ENCODE measurements around the gene RAD54L2.
A peak's percentile ranks its signal among the peaks of the same experiment; 100 is the strongest.
"Not testable (repeated sequence)": the region's sequence is repeated elsewhere in the genome, so short reads cannot be mapped to it uniquely, and the experiment has no call there.

The RAD54L2 gene

DNA sequence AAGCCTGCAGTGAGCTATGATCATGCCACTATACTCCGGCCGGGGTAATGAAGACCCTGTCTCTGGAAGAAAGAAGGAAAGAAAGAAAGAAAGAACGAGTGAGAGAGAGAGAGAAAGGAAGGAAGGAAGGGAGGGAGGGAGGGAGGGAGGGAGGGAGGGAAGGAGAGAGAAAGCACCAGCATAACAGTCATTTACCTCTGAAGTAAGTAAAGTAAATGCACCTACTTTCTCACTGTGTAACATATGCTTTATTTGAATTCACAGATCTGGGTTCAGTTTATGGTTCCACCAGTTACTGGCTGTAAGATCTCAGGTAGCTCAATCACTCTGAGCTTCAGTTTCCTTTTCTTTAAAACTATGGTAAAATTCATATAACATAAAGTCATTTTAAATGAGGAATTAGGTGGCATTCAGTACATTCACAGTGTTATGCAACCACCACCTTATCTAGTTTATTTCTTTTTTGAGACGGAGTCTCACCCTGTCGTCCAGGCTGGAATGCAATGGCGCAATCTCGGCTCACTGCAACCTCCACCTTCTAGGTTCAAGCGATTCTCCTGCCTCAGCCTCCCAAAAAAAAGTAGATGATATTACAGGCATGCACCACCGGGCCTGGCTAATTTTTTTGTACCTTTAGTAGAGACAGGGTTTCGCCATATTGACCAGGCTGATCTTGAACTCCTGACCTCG, 16.1 kb upstream of the RAD54L2 start:
- TF ChIP-seq, protein P1, sequence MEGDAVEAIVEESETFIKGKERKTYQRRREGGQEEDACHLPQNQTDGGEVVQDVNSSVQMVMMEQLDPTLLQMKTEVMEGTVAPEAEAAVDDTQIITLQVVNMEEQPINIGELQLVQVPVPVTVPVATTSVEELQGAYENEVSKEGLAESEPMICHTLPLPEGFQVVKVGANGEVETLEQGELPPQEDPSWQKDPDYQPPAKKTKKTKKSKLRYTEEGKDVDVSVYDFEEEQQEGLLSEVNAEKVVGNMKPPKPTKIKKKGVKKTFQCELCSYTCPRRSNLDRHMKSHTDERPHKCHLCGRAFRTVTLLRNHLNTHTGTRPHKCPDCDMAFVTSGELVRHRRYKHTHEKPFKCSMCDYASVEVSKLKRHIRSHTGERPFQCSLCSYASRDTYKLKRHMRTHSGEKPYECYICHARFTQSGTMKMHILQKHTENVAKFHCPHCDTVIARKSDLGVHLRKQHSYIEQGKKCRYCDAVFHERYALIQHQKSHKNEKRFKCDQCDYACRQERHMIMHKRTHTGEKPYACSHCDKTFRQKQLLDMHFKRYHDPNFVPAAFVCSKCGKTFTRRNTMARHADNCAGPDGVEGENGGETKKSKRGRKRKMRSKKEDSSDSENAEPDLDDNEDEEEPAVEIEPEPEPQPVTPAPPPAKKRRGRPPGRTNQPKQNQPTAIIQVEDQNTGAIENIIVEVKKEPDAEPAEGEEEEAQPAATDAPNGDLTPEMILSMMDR (IDR thresholded peaks at IDR 0.05; ENCODE audit: low read depth, low read length), result no peak
- Histone ChIP-seq H3K4me1 (no peaks in the 10 kb centered on the region), H3K36me3 (no peaks in the 10 kb centered on the region), H3K9me3 (no peaks in the 10 kb centered on the region), H3K27me3 (no peaks in the 10 kb centered on the region), H3K4me3 (ENCODE audit: low read depth, low read length) (no peak overlapping the region)
- DNase-seq, result no peak

DNA sequence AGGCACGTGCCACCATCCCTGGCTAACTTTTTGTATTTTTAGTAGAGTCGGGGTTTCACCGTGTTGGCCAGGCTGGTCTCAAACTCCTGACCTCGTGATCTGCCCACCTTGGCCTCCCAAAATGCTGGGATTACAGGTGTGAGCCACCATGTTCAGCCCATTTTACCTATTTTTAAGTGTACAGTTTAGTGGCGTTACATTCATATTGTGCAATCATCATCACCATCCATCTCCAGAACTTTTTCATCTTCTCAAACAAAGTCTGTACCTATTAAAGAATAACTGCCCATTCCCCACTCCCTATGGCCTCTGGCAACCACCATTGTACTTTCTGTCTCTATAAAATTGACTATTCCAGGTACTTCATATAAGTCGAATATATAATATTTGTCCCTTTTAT, 13.6 kb upstream of the RAD54L2 start:
- not testable (repeated sequence) for DNase-seq; H3K36me3 ChIP-seq; H3K4me3 ChIP-seq (ENCODE audit: low read depth, low read length); H3K4me1 ChIP-seq; H3K27me3 ChIP-seq; H3K9me3 ChIP-seq

DNA sequence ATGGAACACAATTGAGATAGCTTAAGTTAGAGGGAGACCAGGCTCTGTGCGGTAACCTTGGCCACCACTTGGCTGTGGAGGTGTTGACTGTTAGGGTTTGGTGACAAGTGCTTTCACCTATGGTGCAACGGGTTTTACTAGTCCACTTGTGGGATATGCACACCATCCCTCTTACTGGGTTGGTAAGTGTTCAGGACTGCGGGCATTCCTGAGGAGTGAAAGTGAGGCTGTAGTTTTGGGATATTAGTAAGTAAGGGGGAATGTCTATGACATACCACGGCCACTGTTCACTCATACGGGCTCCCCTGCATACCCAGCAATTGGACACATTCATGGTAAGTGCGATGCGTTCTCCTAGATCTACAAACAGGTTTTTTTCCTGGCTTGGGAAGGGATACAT, 8.0 kb upstream of the RAD54L2 start:
- H3K4me3 ChIP-seq (ENCODE audit: low read depth, low read length), result no peak overlapping the region
- DNase-seq, result no peak
- no peaks in the 10 kb centered on the region for H3K4me1 ChIP-seq
- H3K36me3 ChIP-seq, result no peaks in the 10 kb centered on the region
- H3K9me3 ChIP-seq, result no peaks in the 10 kb centered on the region
- H3K27me3 ChIP-seq, result no peaks in the 10 kb centered on the region
- TF ChIP-seq, protein P1 (IDR thresholded peaks at IDR 0.05; ENCODE audit: low read depth, low read length), result no peak

DNA sequence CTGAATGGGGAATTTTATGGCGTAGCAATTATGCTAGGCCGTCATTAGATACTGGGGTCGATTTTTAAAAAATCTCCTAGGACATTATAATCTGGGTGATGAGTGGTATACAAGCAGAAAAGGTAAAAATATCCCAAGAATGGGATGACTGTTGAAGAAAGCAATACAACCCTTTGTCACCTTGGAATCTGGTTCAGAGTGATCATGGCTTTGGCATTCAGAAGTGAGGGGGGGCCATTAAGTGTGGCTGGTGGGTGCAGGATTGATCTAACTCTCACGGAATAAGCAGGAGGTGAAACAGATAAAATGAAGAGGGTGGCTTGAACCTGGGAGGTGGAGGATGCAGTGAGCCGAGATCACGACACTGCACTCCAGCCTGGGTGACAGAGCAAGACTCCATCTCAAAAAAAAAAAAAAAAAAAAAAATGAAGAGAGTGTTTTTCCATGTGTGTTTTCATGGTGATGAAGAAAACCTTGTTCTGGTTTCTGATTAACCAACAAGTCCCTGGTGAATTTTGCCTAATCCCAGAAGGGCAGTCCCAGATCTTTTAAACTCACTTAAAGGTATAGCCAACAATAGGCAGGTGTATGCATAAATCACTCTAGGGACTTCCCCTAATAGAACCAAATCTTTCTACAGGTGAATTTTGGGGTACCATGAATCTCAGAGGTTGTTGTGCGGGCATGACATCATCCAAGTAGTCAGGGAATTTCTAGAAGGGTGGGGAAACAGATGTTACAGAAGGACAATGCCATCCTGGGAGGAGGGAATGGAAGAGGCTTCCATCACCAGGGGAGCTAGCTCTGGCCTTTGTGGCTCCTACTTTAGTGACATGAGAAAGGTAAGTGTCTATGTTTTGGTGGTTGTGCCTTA, 3.1 kb upstream of the RAD54L2 start:
- no peak overlapping the region for H3K4me3 ChIP-seq (ENCODE audit: low read depth, low read length)
- no peaks in the 10 kb centered on the region for H3K9me3 ChIP-seq
- DNase-seq, result no peak
- H3K4me1 ChIP-seq, result no peaks in the 10 kb centered on the region
- no peaks in the 10 kb centered on the region for H3K36me3 ChIP-seq
- H3K27me3 ChIP-seq, result no peaks in the 10 kb centered on the region
- TF ChIP-seq, protein P1 (IDR thresholded peaks at IDR 0.05; ENCODE audit: low read depth, low read length), result no peak

DNA sequence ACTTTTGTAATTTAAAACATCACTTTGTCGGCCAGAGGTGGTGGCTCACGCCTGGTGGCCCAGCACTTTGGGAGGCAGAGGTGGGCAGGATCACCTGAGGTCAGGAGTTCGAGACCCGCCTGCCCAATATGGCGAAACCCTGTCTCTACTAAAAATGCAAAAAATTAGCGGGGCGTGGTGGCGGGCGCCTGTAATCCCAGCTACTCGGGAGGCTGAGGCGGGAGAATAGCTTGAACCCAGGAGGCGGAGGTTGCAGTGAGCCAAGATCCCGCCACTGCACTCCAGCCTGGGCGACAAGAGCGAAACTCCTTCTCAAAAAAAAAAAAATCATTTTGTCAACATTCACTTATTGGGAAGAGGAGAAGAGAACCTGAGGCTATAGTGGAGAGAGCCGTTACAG, 888 bp upstream of the RAD54L2 start:
- H3K4me3 ChIP-seq (ENCODE audit: low read depth, low read length), result peak overlapping the region; percentile 66
- H3K36me3 ChIP-seq, H3K4me1 ChIP-seq, DNase-seq, H3K27me3 ChIP-seq, H3K9me3 ChIP-seq: not testable (repeated sequence)

DNA sequence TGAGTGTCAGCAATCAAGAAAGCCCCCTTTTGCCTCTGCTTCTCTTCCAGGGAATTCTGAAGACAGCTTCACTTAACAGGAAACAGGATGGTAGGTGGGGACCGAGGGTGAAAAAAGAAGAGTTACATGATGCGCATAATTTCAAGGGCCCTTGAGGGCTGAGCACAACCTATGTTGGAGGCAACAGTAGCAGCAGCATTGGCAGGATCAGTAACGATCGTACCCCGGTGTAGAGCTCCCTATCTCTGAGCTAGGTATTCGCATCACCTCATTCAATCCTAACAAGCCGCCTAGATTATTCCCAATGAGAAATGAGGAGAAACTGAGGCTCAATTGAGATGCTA, 432 bp upstream of the RAD54L2 start:
- TF ChIP-seq, protein P1 (IDR thresholded peaks at IDR 0.05; ENCODE audit: low read depth, low read length), result no peak
- Histone ChIP-seq H3K9me3 (no peaks in the 10 kb centered on the region), H3K36me3 (no peaks in the 10 kb centered on the region), H3K4me3 (ENCODE audit: low read depth, low read length) (peak overlapping the region; percentile 66), H3K4me1 (no peaks in the 10 kb centered on the region), H3K27me3 (no peaks in the 10 kb centered on the region)
- DNase-seq, result no peak

DNA sequence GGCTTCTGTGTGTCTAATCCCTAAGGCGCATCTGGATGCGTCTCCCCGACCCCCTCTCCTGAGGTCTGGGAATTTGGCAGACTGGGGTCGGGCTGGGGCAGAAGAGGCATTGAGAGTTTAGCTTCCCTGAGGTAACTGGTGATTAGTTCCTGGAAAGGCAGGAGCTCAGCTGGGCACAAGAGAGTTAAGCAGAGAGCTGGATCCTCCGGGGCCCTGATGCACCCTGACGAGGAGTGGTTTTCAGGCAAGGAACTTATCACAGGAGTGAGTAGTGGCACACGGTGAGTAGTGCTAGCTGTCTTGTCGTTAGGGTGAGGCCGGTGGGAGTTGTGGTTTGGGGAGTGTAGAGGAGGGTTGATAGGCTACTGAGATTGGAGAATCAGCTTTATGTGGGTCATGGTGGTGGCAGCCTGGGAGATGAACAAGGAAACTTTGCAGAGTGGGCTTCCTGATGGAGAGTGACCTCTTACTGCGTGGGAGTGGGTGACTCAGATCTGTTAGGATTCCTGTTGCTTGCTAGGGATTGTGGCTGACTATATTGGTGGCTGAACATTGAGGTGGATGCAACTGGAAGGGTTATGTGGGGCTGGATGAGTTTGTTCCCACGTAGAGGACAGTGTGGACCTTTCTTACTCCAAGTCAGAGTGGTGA, 897 bp downstream of the RAD54L2 start:
- Histone ChIP-seq H3K9me3 (no peaks in the 10 kb centered on the region), H3K36me3 (no peaks in the 10 kb centered on the region; the same call in 1 of the 2 replicates), H3K27me3 (no peaks in the 10 kb centered on the region), H3K4me1 (no peaks in the 10 kb centered on the region), H3K4me3 (ENCODE audit: low read depth, low read length) (peak overlapping the region; percentile 78)
- no peak for DNase-seq
- TF ChIP-seq, protein P1 (IDR thresholded peaks at IDR 0.05; ENCODE audit: low read depth, low read length), result no peak

DNA sequence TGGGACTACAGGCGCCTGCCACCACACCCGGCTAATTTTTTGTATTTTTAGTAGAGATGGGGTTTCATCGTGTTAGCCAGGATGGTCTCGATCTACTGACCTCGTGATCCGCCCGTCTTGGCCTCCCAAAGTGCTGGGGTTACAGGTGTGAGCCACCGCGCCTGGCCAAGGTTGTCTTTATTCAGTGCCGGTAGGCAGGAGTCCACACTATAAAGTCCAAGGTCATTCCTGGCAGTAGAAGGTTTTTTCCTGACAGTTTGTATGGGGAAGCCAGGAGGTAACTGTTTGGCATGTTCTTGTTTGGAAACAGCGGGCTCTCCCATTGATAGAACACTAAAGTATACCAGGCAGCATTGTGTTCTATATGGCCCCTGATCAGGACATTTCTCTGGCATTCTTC, 4.1 kb downstream of the RAD54L2 start:
- not testable (repeated sequence) for H3K27me3 ChIP-seq; DNase-seq; H3K4me3 ChIP-seq (ENCODE audit: low read depth, low read length); H3K9me3 ChIP-seq; H3K4me1 ChIP-seq; H3K36me3 ChIP-seq

Data from BE2C (cell line).